HEK293T (cell line): ENCODE measurements around the gene LRRC27.

Source experiments
- BHLHE40 ChIP-seq: fragments of 450-650 bp; IDR thresholded peaks from 2 replicates; pipeline ENCODE4 v1.6.1; 2016; ENCODE audit warnings: mild to moderate bottlenecking, moderate library complexity, borderline replicate concordance
- FOXK2 ChIP-seq: fragments of 450-650 bp; IDR thresholded peaks from 2 replicates; pipeline ENCODE4 v1.6.1; 2016; ENCODE audit warnings: mild to moderate bottlenecking
- FOXM1 ChIP-seq: fragments of 450-650 bp; IDR thresholded peaks from 2 replicates; pipeline ENCODE4 v1.6.1; 2017; ENCODE audit warnings: mild to moderate bottlenecking, borderline replicate concordance
- L3MBTL2 ChIP-seq: fragments of 450-650 bp; conservative IDR thresholded peaks from 2 replicates; pipeline ENCODE4 v1.6.1; 2016; ENCODE audit warnings: mild to moderate bottlenecking
- SP1 ChIP-seq: fragments of 450-650 bp; IDR thresholded peaks from 2 replicates; pipeline ENCODE4 v1.6.1; 2017
- SUZ12 ChIP-seq: fragments of 450-650 bp; IDR thresholded peaks from 2 replicates; pipeline ENCODE4 v1.6.1; 2016; ENCODE audit warnings: mild to moderate bottlenecking
- TARDBP ChIP-seq: fragments of 450-650 bp; IDR thresholded peaks from 2 replicates; pipeline ENCODE4 v1.6.1; 2016

DNA sequence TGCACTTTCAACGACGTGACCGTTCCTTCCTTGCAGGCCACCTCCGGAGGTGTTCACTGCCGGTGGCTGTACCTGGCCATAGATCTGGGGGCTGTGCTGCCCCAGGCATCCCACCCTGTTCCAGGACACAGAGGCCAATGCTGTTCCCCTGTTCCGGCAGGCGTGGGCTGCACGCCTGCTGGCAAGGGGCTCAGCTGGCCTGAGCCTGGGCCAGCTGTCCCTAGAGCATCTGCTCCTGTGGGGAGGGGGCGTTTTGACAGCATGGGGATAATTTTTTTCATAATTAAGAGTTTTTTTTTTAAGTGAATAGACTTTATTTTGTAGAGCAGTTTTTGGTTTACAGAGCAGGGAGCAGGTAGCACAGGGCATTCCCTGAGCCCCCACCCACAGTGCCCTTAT is 93.8 kb downstream of the LRRC27 start:
- TF ChIP-seq BHLHE40: no peak
- TF ChIP-seq SUZ12: no peak
- no peak for TF ChIP-seq SP1
- no peak for TF ChIP-seq TARDBP
- no peak for TF ChIP-seq FOXK2
- no peak for TF ChIP-seq FOXM1
- TF ChIP-seq L3MBTL2: no peak
